A549 (cell line): Measurements from ENCODE around the gene DDIT3.

Experiments used
- CEBPB ChIP-seq, 2 experiments: fragments of >200 bp in 1 of 2; sonication (Bioruptor Twin) in 1 of 2; formaldehyde crosslinking in 1 of 2; IDR thresholded peaks; 2 replicates each; pipeline ENCODE4 v1.6.1; 2012 to 2016
- CHD2 ChIP-seq: fragments of 150-350 bp; IDR thresholded peaks from 2 replicates; pipeline ENCODE4 v1.6.1; 2014; ENCODE audit warnings: low read length; ENCODE audit not compliant: partially characterized antibody
- CTCF ChIP-seq: fragments of >200 bp; sonication (Bioruptor Twin); formaldehyde crosslinking; IDR thresholded peaks from 3 replicates; pipeline ENCODE4 v1.5.1; 2016
- ESRRA ChIP-seq: fragments of 150-350 bp; IDR thresholded peaks from 2 replicates; pipeline ENCODE4 v1.6.1; 2014; ENCODE audit warnings: mild to moderate bottlenecking, low read length, borderline replicate concordance
- HDAC2 ChIP-seq: fragments of 200-600 bp; sonication (generic); IDR thresholded peaks from 2 replicates; pipeline ENCODE4 v1.6.1; 2016
- JUN ChIP-seq, 2 experiments: fragments of >200 bp; sonication (Bioruptor Twin); formaldehyde crosslinking; IDR thresholded peaks; 2 replicates in 1 of 2; 3 replicates in 1 of 2; pipeline ENCODE4 v1.6.1; 2016 to 2017
- NFE2L2 ChIP-seq: fragments of 150-350 bp; conservative IDR thresholded peaks from 2 replicates; pipeline ENCODE4 v1.6.1; 2014; ENCODE audit warnings: low read length
- USF2 ChIP-seq: fragments of 450-650 bp; IDR thresholded peaks from 2 replicates; pipeline ENCODE4 v1.6.1; 2014; ENCODE audit warnings: antibody characterized with exemption

GRCh38 chr12:57491393-57492280 lies 28.7 kb downstream of the DDIT3 start:
- TF ChIP-seq CTCF = no peak
- TF ChIP-seq NFE2L2 = no peak
- no peak for TF ChIP-seq CHD2
- TF ChIP-seq ESRRA = no peak
- TF ChIP-seq USF2 = no peak
- no peak for TF ChIP-seq HDAC2
- no peak for TF ChIP-seq JUN (IDR thresholded peaks at IDR 0.05)
- TF ChIP-seq CEBPB (IDR thresholded peaks at IDR 0.05) = no peak
